Bronchus fibroblast of lung (primary cell): Measurements from ENCODE around the gene CGB8. TPM values are rescaled to one million over a fixed set of nuclear protein-coding genes. Genes with fewer than 3 reads are reported as not detected.

Source experiments
- total RNA-seq: library from RNA; depleted of rRNA; stranded (reverse); fragments of >200 nt; gene quantifications from 2 replicates; pipeline ENCODE4 v1.2.3, GENCODE V29; 2015

The CGB8 gene
- total RNA-seq = not detected in 2 replicates

GRCh38 chr19:49049011-49049410 lies at the start of gene CGB8:
TSS of gene CGB8 (minus strand) at chr19:49049111. CDS start at chr19:49048739, 372 bp downstream.

GRCh38 chr19:49085020-49085867 lies 36.3 kb upstream of the CGB8 start, which contains the start of gene SNRNP70:
TSS of gene SNRNP70 (plus strand) at chr19:49085451. CDS start at chr19:49086415, 964 bp downstream.

GRCh38 chr19:49064768-49065611 lies 16.1 kb upstream of the CGB8 start, which contains the start of gene NTF4:
TSS of gene NTF4 (minus strand) at chr19:49064818. CDS start at chr19:49061997, 2,821 bp downstream.

DNA sequence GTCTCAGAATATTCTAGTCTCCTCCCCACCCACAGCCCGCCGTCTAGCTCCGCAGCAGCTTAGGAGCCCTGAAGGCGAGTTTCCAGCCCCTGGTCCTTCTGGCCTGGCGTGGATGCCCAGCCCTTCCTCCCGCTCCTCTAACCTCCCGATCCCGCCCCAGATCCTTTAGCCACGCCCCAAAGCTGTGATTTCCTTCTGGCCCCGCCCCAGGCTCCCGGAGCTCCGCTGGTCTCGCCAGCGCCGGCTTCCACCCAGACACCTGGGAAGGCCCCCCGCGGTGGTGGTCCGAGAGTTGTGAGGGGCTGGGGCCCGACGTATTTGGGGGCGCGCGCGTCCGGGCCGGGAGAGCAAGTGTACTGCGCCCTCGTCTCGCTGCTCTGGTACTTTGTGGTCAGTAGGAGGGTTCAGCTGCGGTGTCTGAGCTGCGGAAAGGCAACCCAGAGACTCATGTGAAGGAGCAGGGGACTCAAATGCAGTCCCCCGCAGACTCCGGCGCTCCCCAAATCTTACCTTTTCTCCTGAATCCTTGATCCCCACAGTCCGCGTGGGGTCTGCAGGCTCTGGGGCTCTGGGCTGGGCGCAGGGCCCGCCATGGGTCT lies 8.8 kb upstream of the CGB8 start, which contains the start of gene CGB7:
Gene CGB7 (minus strand): TSS at position 114 of the 599 bp plus-strand sequence. CDS start 2,374 bp downstream, outside the sequence.

GRCh38 chr19:49043548-49043947 lies 5.4 kb downstream of the CGB8 start, which contains the start of gene CGB5:
TSS of gene CGB5 (plus strand) at chr19:49043848. CDS start at chr19:49044210, 362 bp downstream.

GRCh38 chr19:49036815-49037214 lies 12.1 kb downstream of the CGB8 start, which contains the start of gene CGB1:
TSS of gene CGB1 (minus strand) at chr19:49036895. CDS start at chr19:49036711, 184 bp downstream.

GRCh38 chr19:49031642-49032301 lies 17.1 kb downstream of the CGB8 start, which contains the start of gene CGB2:
TSS of gene CGB2 (plus strand) at chr19:49031890. CDS start at chr19:49032096, 206 bp downstream.

GRCh38 chr19:49024233-49024632 lies 24.7 kb downstream of the CGB8 start, which contains the start of gene CGB3:
TSS of gene CGB3 (minus strand) at chr19:49024333. CDS start at chr19:49023971, 362 bp downstream.

GRCh38 chr19:49017041-49017665 lies 31.8 kb downstream of the CGB8 start, which contains the start of gene LHB:
TSS of gene LHB (minus strand) at chr19:49017091. CDS start at chr19:49017081, 10 bp downstream.

Other genes with a start within 250 kb of the CGB8 start
- gene BCAT2, start 238.1 kb downstream of the CGB8 start, total RNA-seq = 61.5 and 67.0 TPM in 2 replicates
- gene HSD17B14, start 212.6 kb downstream of the CGB8 start, total RNA-seq = 2.7 and 6.5 TPM in 2 replicates
- gene PLEKHA4, start 180.5 kb downstream of the CGB8 start, total RNA-seq = 11.4 and 20.1 TPM in 2 replicates
- gene PPP1R15A, start 176.7 kb downstream of the CGB8 start, total RNA-seq = 23.3 and 33.8 TPM in 2 replicates
- 0.17 and 0.45 TPM in 2 replicates for gene TULP2, start 150.4 kb downstream of the CGB8 start, total RNA-seq
- 166 and 176 TPM in 2 replicates for gene NUCB1, start 148.8 kb downstream of the CGB8 start, total RNA-seq
- not detected in 2 replicates for gene DHDH, start 115.4 kb downstream of the CGB8 start, total RNA-seq
- gene BAX, start 94.2 kb downstream of the CGB8 start, total RNA-seq = 127 and 135 TPM in 2 replicates
- 3,185 and 3,463 TPM in 2 replicates for gene FTL, start 83.8 kb downstream of the CGB8 start, total RNA-seq
- gene GYS1, start 55.8 kb downstream of the CGB8 start, total RNA-seq = 28.7 and 30.8 TPM in 2 replicates
- 350 and 368 TPM in 2 replicates for gene RUVBL2, start 55.2 kb downstream of the CGB8 start, total RNA-seq
- 0.45 TPM in 1 of 2 replicates, not detected in the other for gene LHB, start 32.0 kb downstream of the CGB8 start, total RNA-seq
- not detected in 2 replicates for gene CGB3, start 24.8 kb downstream of the CGB8 start, total RNA-seq
- gene CGB2, start 17.2 kb downstream of the CGB8 start, total RNA-seq = 0.34 TPM in 1 of 2 replicates, not detected in the other
- gene CGB1, start 12.2 kb downstream of the CGB8 start, total RNA-seq = 2.9 TPM in 1 of 2 replicates, not detected in the other
- not detected in 2 replicates for gene CGB5, start 5.3 kb downstream of the CGB8 start, total RNA-seq
- 0.30 and 0.34 TPM in 2 replicates for gene CGB7, start 8.6 kb upstream of the CGB8 start, total RNA-seq
- not detected in 2 replicates for gene NTF4, start 15.7 kb upstream of the CGB8 start, total RNA-seq
- gene KCNA7, start 23.6 kb upstream of the CGB8 start, total RNA-seq = not detected in 2 replicates
- 178 and 179 TPM in 2 replicates for gene SNRNP70, start 36.3 kb upstream of the CGB8 start, total RNA-seq
- gene LIN7B, start 65.3 kb upstream of the CGB8 start, total RNA-seq = 4.7 and 5.2 TPM in 2 replicates
- 2.2 and 3.3 TPM in 2 replicates for gene C19orf73, start 70.0 kb upstream of the CGB8 start, total RNA-seq
- 2.2 TPM in 2 replicates for gene PPFIA3, start 70.4 kb upstream of the CGB8 start, total RNA-seq
- gene HRC, start 106.3 kb upstream of the CGB8 start, total RNA-seq = not detected in 2 replicates
- gene TRPM4, start 108.7 kb upstream of the CGB8 start, total RNA-seq = 10.4 and 12.1 TPM in 2 replicates